IMR-90 (cell line): ENCODE data around the gene EYS.

ENCODE experiments used
- BHLHE40 ChIP-seq: fragments of 150-350 bp; IDR thresholded peaks from 2 replicates; pipeline ENCODE4 v1.6.1; 2016; ENCODE audit warnings: mild to moderate bottlenecking, low read depth, low read length
- CTCF ChIP-seq: conservative IDR thresholded peaks from 2 replicates; pipeline ENCODE4 v1.5.1; 2012; ENCODE audit warnings: mild to moderate bottlenecking, low read depth, low read length, improper control_type of control experiment
- MXI1 ChIP-seq: IDR thresholded peaks from 2 replicates; pipeline ENCODE4 v1.6.1; 2012; ENCODE audit warnings: low read depth, mild to moderate bottlenecking, low read length, moderate library complexity, borderline replicate concordance
- POLR2A ChIP-seq: IDR thresholded peaks from 2 replicates; pipeline ENCODE4 v1.6.1; 2012; ENCODE audit warnings: mild to moderate bottlenecking, low read depth, low read length
- RCOR1 ChIP-seq: IDR thresholded peaks from 2 replicates; pipeline ENCODE4 v1.6.1; 2012; ENCODE audit warnings: mild to moderate bottlenecking, low read length, improper control_type of control experiment; ENCODE audit not compliant: insufficient replicate concordance

- TF ChIP-seq CTCF (no peak), RCOR1 (no peak), POLR2A (no peak), BHLHE40 (no peak), MXI1 (no peak)
These were observed 647.5 kb downstream of the EYS start for GRCh38 chr6:65059568-65059967.
